SK-N-SH treated with all-trans-retinoic acid at 6 μM for 48 hours (cell line): ENCODE data around the gene ERI3.

ENCODE experiments used
- ATAC-seq: fragments of 200-7000 bp; cut with Tn5 transposase; 3 replicates; pipeline ENCODE4 v1.9.1; 2020; ENCODE audit warnings: mild to moderate bottlenecking, moderate library complexity
- ARNTL ChIP-seq: fragments of 450-650 bp; formaldehyde crosslinking; IDR thresholded peaks from 2 replicates; pipeline ENCODE4 v1.5.0; 2020; ENCODE audit warnings: low read depth, mild to moderate bottlenecking, moderate library complexity, borderline replicate concordance
- BACH2 ChIP-seq: fragments of 250-450 bp; sonication (Bioruptor Pico); IDR thresholded peaks from 2 replicates; pipeline ENCODE4 v1.9.0; 2021; ENCODE audit warnings: mild to moderate bottlenecking, borderline replicate concordance
- CREB5 ChIP-seq: fragments of 250-450 bp; sonication (Bioruptor Pico); IDR thresholded peaks from 2 replicates; pipeline ENCODE4 v1.5.1; 2020; ENCODE audit warnings: low read depth, mild to moderate bottlenecking, moderate library complexity
- CSDC2 ChIP-seq: fragments of 250-450 bp; sonication (Bioruptor Pico); IDR thresholded peaks from 2 replicates; pipeline ENCODE4 v1.5.0; 2020; ENCODE audit warnings: mild to moderate bottlenecking, moderate library complexity
- ESRRG ChIP-seq: fragments of 250-450 bp; sonication (Bioruptor Pico); IDR thresholded peaks from 2 replicates; pipeline ENCODE4 v1.6.1; 2021; ENCODE audit warnings: mild to moderate bottlenecking
- GLIS3 ChIP-seq: fragments of 250-450 bp; sonication (Bioruptor Pico); IDR thresholded peaks from 2 replicates; pipeline ENCODE4 v1.5.0; 2020; ENCODE audit warnings: mild to moderate bottlenecking, moderate library complexity
- ISL1 ChIP-seq: fragments of 250-450 bp; sonication (Bioruptor Pico); IDR thresholded peaks from 2 replicates; pipeline ENCODE4 v2.1.2; 2022; ENCODE audit warnings: mild to moderate bottlenecking, moderate library complexity
- POU6F1 ChIP-seq: fragments of 250-450 bp; sonication (Bioruptor Pico); IDR thresholded peaks from 2 replicates; pipeline ENCODE4 v1.8.0; 2021; ENCODE audit warnings: low read depth, mild to moderate bottlenecking, moderate library complexity, borderline replicate concordance
- RARB ChIP-seq: fragments of 250-450 bp; sonication (Bioruptor Pico); IDR thresholded peaks from 2 replicates; pipeline ENCODE4 v1.8.0; 2021; ENCODE audit warnings: mild to moderate bottlenecking, moderate library complexity
- SNAI2 ChIP-seq: fragments of 250-450 bp; sonication (Bioruptor Pico); IDR thresholded peaks from 2 replicates; pipeline ENCODE4 v1.5.0; 2020; ENCODE audit warnings: mild to moderate bottlenecking, moderate library complexity
- TCF4 ChIP-seq: fragments of 250-450 bp; sonication (Bioruptor Pico); IDR thresholded peaks from 2 replicates; pipeline ENCODE4 v1.8.0; 2021; ENCODE audit warnings: mild to moderate bottlenecking, moderate library complexity, borderline replicate concordance
- TOX ChIP-seq: fragments of 250-450 bp; sonication (Bioruptor Pico); IDR thresholded peaks from 2 replicates; pipeline ENCODE4 v1.8.0; 2021; ENCODE audit warnings: mild to moderate bottlenecking, moderate library complexity, borderline replicate concordance
- ZC3H10 ChIP-seq: fragments of 250-450 bp; sonication (Bioruptor Pico); IDR thresholded peaks from 2 replicates; pipeline ENCODE4 v1.5.1; 2021; ENCODE audit warnings: mild to moderate bottlenecking, moderate library complexity
- ZFP3 ChIP-seq: fragments of 250-450 bp; sonication (Bioruptor Pico); IDR thresholded peaks from 2 replicates; pipeline ENCODE4 v1.5.0; 2020; ENCODE audit warnings: mild to moderate bottlenecking, moderate library complexity
- ZFP30 ChIP-seq: fragments of 450-650 bp; formaldehyde crosslinking; IDR thresholded peaks from 2 replicates; pipeline ENCODE4 v1.5.0; 2022; ENCODE audit warnings: mild to moderate bottlenecking, moderate library complexity
- ZNF70 ChIP-seq: fragments of 450-650 bp; formaldehyde crosslinking; IDR thresholded peaks from 2 replicates; pipeline ENCODE4 v1.5.0; 2020; ENCODE audit warnings: mild to moderate bottlenecking, moderate library complexity
- TF ChIP-seq, protein P1 (sequence below): fragments of 250-450 bp; sonication (Bioruptor Pico); IDR thresholded peaks from 2 replicates; pipeline ENCODE4 v1.5.1; 2021; ENCODE audit warnings: mild to moderate bottlenecking, moderate library complexity
- TF ChIP-seq, protein P2 (sequence below): fragments of 250-450 bp; sonication (Bioruptor Pico); IDR thresholded peaks from 2 replicates; pipeline ENCODE4 v1.5.0; 2020; ENCODE audit warnings: mild to moderate bottlenecking, moderate library complexity
- TF ChIP-seq, protein P3 (sequence below): fragments of 250-450 bp; sonication (Bioruptor Pico); IDR thresholded peaks from 2 replicates; pipeline ENCODE4 v1.8.0; 2020; ENCODE audit warnings: mild to moderate bottlenecking, moderate library complexity, borderline replicate concordance

ERI3 gene

DNA sequence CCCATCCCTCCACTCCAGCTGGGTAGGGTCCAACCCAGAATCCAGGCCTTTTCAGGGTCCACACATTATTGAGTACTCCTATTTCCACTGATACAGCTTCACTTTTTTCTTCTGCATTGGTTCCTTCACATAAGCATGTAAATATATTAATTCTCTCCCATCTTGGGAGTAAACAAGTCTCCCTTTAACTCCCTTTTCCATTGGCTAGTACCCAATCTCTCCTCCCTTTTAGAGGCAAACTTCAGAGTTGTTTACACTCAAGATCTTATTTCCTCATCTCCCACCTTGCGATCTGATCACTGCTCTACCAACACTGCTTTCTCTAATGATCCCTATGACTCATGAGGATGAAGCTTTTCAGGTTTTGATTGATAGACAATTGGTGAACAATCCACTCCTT lies 121.5 kb downstream of the ERI3 start:
- TF ChIP-seq CREB5 (CRISPR knock-in tag) (no peak), ESRRG (CRISPR knock-in tag) (no peak), GLIS3 (CRISPR knock-in tag) (no peak), ZFP3 (no peak), TOX (CRISPR knock-in tag) (no peak), RARB (CRISPR knock-in tag) (no peak), POU6F1 (CRISPR knock-in tag) (no peak), TCF4 (no peak), ZC3H10 (no peak), ISL1 (CRISPR knock-in tag) (no peak), ARNTL (CRISPR knock-in tag) (no peak), CSDC2 (CRISPR knock-in tag) (no peak), SNAI2 (CRISPR knock-in tag) (no peak), ZNF70 (CRISPR knock-in tag) (no peak)
- TF ChIP-seq, protein P1, sequence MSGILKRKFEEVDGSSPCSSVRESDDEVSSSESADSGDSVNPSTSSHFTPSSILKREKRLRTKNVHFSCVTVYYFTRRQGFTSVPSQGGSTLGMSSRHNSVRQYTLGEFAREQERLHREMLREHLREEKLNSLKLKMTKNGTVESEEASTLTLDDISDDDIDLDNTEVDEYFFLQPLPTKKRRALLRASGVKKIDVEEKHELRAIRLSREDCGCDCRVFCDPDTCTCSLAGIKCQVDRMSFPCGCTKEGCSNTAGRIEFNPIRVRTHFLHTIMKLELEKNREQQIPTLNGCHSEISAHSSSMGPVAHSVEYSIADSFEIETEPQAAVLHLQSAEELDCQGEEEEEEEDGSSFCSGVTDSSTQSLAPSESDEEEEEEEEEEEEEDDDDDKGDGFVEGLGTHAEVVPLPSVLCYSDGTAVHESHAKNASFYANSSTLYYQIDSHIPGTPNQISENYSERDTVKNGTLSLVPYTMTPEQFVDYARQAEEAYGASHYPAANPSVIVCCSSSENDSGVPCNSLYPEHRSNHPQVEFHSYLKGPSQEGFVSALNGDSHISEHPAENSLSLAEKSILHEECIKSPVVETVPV (CRISPR knock-in tag), result no peak
- TF ChIP-seq, protein P2, sequence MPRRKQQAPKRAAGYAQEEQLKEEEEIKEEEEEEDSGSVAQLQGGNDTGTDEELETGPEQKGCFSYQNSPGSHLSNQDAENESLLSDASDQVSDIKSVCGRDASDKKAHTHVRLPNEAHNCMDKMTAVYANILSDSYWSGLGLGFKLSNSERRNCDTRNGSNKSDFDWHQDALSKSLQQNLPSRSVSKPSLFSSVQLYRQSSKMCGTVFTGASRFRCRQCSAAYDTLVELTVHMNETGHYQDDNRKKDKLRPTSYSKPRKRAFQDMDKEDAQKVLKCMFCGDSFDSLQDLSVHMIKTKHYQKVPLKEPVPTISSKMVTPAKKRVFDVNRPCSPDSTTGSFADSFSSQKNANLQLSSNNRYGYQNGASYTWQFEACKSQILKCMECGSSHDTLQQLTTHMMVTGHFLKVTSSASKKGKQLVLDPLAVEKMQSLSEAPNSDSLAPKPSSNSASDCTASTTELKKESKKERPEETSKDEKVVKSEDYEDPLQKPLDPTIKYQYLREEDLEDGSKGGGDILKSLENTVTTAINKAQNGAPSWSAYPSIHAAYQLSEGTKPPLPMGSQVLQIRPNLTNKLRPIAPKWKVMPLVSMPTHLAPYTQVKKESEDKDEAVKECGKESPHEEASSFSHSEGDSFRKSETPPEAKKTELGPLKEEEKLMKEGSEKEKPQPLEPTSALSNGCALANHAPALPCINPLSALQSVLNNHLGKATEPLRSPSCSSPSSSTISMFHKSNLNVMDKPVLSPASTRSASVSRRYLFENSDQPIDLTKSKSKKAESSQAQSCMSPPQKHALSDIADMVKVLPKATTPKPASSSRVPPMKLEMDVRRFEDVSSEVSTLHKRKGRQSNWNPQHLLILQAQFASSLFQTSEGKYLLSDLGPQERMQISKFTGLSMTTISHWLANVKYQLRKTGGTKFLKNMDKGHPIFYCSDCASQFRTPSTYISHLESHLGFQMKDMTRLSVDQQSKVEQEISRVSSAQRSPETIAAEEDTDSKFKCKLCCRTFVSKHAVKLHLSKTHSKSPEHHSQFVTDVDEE (CRISPR knock-in tag), result no peak
- TF ChIP-seq, all 23 proteins: peak for 0
- no peak for ATAC-seq

GRCh38 chr1:44230796-44231195 lies 124.3 kb downstream of the ERI3 start:
- no peak for ATAC-seq
- no peak for TF ChIP-seq BACH2
- no peak for TF ChIP-seq TOX (CRISPR knock-in tag)
- TF ChIP-seq GLIS3 (CRISPR knock-in tag), result no peak
- no peak for TF ChIP-seq TCF4
- TF ChIP-seq, protein P3, sequence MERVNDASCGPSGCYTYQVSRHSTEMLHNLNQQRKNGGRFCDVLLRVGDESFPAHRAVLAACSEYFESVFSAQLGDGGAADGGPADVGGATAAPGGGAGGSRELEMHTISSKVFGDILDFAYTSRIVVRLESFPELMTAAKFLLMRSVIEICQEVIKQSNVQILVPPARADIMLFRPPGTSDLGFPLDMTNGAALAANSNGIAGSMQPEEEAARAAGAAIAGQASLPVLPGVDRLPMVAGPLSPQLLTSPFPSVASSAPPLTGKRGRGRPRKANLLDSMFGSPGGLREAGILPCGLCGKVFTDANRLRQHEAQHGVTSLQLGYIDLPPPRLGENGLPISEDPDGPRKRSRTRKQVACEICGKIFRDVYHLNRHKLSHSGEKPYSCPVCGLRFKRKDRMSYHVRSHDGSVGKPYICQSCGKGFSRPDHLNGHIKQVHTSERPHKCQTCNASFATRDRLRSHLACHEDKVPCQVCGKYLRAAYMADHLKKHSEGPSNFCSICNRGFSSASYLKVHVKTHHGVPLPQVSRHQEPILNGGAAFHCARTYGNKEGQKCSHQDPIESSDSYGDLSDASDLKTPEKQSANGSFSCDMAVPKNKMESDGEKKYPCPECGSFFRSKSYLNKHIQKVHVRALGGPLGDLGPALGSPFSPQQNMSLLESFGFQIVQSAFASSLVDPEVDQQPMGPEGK (CRISPR knock-in tag), result no peak
- no peak for TF ChIP-seq ZFP30 (CRISPR knock-in tag)
- TF ChIP-seq, protein P2 (CRISPR knock-in tag), result no peak
